ENCODE data around the gene ADGRF3. TPM values are rescaled to one million over a fixed set of nuclear protein-coding genes. Genes with fewer than 3 reads are reported as not detected.

ADGRF3 gene
- 0.24 and 0.56 TPM in 2 replicates for total RNA-seq
- long read RNA-seq, partial matches to known transcripts: 0 of 1 reads
- long read RNA-seq, other reads (novel, unspliced or antisense): 1 of 1 reads

- peaks cover 32% of the 10 kb centered on the region for H3K4me1 Mint-ChIP-seq (ENCODE audit: unreplicated experiment)
Observed at GRCh38 chr2:26346454-26347053, at the start of gene ADGRF3. Gene ADGRF3 (minus strand): TSS chr2:26346789. CDS start chr2:26346234, 555 bp downstream.

DNA sequence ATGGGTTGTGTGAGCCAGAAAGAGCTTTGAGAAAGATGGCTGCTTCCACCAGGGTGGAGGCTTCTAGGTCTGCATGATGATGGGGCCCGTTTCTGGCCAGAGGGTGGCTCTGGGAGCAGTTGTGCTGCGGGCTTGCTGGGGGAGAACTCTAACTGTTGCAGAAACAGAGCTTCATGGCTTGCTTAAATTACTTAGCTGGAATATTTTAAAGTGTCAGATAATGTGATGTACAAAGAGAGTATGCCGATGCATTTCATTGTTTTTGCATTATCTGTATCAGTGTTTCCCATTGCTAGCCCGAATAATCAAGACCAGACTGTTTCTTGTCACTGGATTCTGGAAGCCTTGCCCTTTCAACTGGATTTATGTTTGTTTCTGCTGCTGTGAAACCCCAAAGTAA lies 48.8 kb upstream of the ADGRF3 start:
- no peak for DNase-seq (ENCODE audit: extremely low spot score, unreplicated experiment)
- peaks cover 7% of the 10 kb centered on the region for H3K36me3 Mint-ChIP-seq (ENCODE audit: unreplicated experiment)
- no peaks in the 10 kb centered on the region for H3K27me3 Mint-ChIP-seq (ENCODE audit: unreplicated experiment)
- peaks cover 6% of the 10 kb centered on the region for H3K4me1 Mint-ChIP-seq (ENCODE audit: unreplicated experiment)
- H3K9me3 Mint-ChIP-seq (ENCODE audit: unreplicated experiment): no peaks in the 10 kb centered on the region
- H3K27ac Mint-ChIP-seq (ENCODE audit: unreplicated experiment): no peak overlapping the region
- no peak overlapping the region for H3K4me3 Mint-ChIP-seq (ENCODE audit: unreplicated experiment)
- no peak for TF ChIP-seq CTCF (IDR thresholded peaks at IDR 0.05)

More at GRCh38 chr2:26346454-26347053, at the start of gene ADGRF3:
- Mint-ChIP-seq H3K27ac (ENCODE audit: unreplicated experiment) (peak within 1 kb of the TSS; percentile 98), H3K36me3 (ENCODE audit: unreplicated experiment) (no peaks in the 10 kb centered on the region), H3K4me3 (ENCODE audit: unreplicated experiment) (peak within 1 kb of the TSS; percentile 95), H3K27me3 (ENCODE audit: unreplicated experiment) (no peaks in the 10 kb centered on the region), H3K9me3 (ENCODE audit: unreplicated experiment) (no peaks in the 10 kb centered on the region)
- TF ChIP-seq CTCF (IDR thresholded peaks at IDR 0.05): no peak
- DNase-seq (ENCODE audit: extremely low spot score, unreplicated experiment): no peak

DNA sequence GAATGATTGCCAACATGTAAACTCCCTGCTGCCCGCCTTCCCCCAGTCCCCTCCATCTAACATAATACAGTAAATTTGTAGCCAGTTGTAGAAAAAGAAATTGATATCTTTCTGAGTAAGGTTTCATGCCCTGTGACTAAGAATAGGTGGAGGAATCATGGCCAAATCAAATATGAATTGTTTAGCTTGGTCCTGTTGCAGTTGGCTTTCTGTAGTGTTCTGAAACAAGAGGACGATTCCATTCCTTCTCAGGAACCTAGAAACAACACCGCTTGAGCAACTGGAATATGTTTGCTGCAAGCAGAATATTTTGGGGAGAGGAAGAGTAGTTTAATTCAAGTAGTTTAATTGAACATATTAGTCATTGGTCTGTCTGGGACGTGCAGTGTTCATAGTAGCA lies 48.1 kb upstream of the ADGRF3 start:
- Mint-ChIP-seq H3K27ac (ENCODE audit: unreplicated experiment) (no peak overlapping the region), H3K4me1 (ENCODE audit: unreplicated experiment) (peaks cover 6% of the 10 kb centered on the region), H3K27me3 (ENCODE audit: unreplicated experiment) (no peaks in the 10 kb centered on the region), H3K9me3 (ENCODE audit: unreplicated experiment) (no peaks in the 10 kb centered on the region), H3K4me3 (ENCODE audit: unreplicated experiment) (no peak overlapping the region), H3K36me3 (ENCODE audit: unreplicated experiment) (peaks cover 10% of the 10 kb centered on the region)
- no peak for TF ChIP-seq CTCF (IDR thresholded peaks at IDR 0.05)
- DNase-seq (ENCODE audit: extremely low spot score, unreplicated experiment): no peak

DNA sequence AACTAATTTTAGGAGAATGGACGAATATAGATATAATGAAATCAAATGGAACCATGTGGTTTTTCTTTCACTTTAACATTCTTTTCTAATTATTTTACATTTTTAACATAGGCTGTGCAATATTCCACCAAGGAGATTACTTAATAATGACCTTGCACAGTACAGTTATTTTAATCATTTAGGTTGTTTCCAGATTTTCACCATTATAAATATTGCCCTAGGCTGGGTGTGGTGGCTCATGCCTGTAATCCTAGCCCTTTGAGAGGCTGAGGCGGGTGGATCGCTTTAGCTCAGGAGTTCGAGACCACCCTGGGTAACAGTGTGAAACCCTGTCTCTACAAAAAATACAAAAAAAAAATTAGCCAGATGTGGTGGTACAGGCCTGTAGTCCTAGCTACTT lies 40.6 kb upstream of the ADGRF3 start:
- Mint-ChIP-seq H3K27me3 (ENCODE audit: unreplicated experiment) (no peaks in the 10 kb centered on the region), H3K4me3 (ENCODE audit: unreplicated experiment) (no peak overlapping the region), H3K36me3 (ENCODE audit: unreplicated experiment) (peaks cover 25% of the 10 kb centered on the region), H3K9me3 (ENCODE audit: unreplicated experiment) (no peaks in the 10 kb centered on the region), H3K4me1 (ENCODE audit: unreplicated experiment) (peaks cover 4% of the 10 kb centered on the region), H3K27ac (ENCODE audit: unreplicated experiment) (no peak overlapping the region)
- DNase-seq (ENCODE audit: extremely low spot score, unreplicated experiment): no peak
- TF ChIP-seq CTCF (IDR thresholded peaks at IDR 0.05): no peak

DNA sequence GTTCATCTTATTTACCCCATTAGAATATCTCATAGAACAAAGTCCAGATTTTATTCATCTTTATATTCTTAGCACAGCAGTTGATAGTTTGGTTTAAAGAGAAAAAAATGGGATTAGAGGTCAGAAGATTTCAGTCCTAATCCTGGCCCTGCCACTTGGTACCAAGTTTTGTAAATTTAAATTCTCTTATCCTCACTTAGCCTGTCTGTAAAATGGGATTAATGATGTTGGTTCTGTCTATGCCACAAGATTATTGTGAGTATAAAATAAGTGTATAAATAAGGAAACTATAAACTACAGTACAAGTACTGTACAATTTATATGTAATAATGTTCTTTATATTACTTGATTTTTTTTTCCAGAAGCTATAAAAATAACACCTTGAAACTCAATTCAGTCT lies 38.0 kb upstream of the ADGRF3 start:
- no peak for TF ChIP-seq CTCF (IDR thresholded peaks at IDR 0.05)
- Mint-ChIP-seq H3K4me1 (ENCODE audit: unreplicated experiment) (peaks cover 4% of the 10 kb centered on the region), H3K27ac (ENCODE audit: unreplicated experiment) (no peak overlapping the region), H3K27me3 (ENCODE audit: unreplicated experiment) (no peaks in the 10 kb centered on the region), H3K4me3 (ENCODE audit: unreplicated experiment) (no peak overlapping the region), H3K9me3 (ENCODE audit: unreplicated experiment) (no peaks in the 10 kb centered on the region), H3K36me3 (ENCODE audit: unreplicated experiment) (peaks cover 25% of the 10 kb centered on the region)
- no peak for DNase-seq (ENCODE audit: extremely low spot score, unreplicated experiment)

Data from osteocyte (in vitro differentiated cells).